ENCODE data around the gene SPOCK2. TPM values are rescaled to one million over a fixed set of nuclear protein-coding genes. Genes with fewer than 3 reads are reported as not detected.
A peak's percentile ranks its signal among the peaks of the same experiment; 100 is the strongest.

The SPOCK2 gene
- total RNA-seq, 1 donor from 2014 or later = 0.54 TPM

GRCh38 chr10:72072046-72072445 is 16.3 kb downstream of the SPOCK2 start:
- Mint-ChIP-seq H3K27me3 (ENCODE audit: unreplicated experiment) (peaks cover 4% of the 10 kb centered on the region), H3K9me3 (ENCODE audit: unreplicated experiment) (peaks cover 5% of the 10 kb centered on the region), H3K4me3 (ENCODE audit: unreplicated experiment) (no peak overlapping the region), H3K4me1 (ENCODE audit: unreplicated experiment) (peaks cover 15% of the 10 kb centered on the region), H3K36me3 (ENCODE audit: unreplicated experiment) (peaks cover 4% of the 10 kb centered on the region), H3K27ac (ENCODE audit: unreplicated experiment) (no peak overlapping the region)
- no peak for DNase-seq (ENCODE audit: extremely low spot score, unreplicated experiment)
- no peak for TF ChIP-seq CTCF (IDR thresholded peaks at IDR 0.05)

GRCh38 chr10:72069751-72070526 is 18.4 kb downstream of the SPOCK2 start:
- H3K27ac Mint-ChIP-seq (ENCODE audit: unreplicated experiment) = no peak overlapping the region
- peak; percentile 40 for TF ChIP-seq CTCF (IDR thresholded peaks at IDR 0.05)
- H3K36me3 Mint-ChIP-seq (ENCODE audit: unreplicated experiment) = peaks cover 4% of the 10 kb centered on the region
- no peak for DNase-seq (ENCODE audit: extremely low spot score, unreplicated experiment)
- peaks cover 18% of the 10 kb centered on the region for H3K4me1 Mint-ChIP-seq (ENCODE audit: unreplicated experiment)
- H3K9me3 Mint-ChIP-seq (ENCODE audit: unreplicated experiment) = peaks cover 5% of the 10 kb centered on the region
- no peak overlapping the region for H3K4me3 Mint-ChIP-seq (ENCODE audit: unreplicated experiment)
- H3K27me3 Mint-ChIP-seq (ENCODE audit: unreplicated experiment) = no peaks in the 10 kb centered on the region

GRCh38 chr10:72068901-72069446 is 19.4 kb downstream of the SPOCK2 start:
- no peak for DNase-seq (ENCODE audit: extremely low spot score, unreplicated experiment)
- Mint-ChIP-seq H3K9me3 (ENCODE audit: unreplicated experiment) (peaks cover 5% of the 10 kb centered on the region), H3K4me3 (ENCODE audit: unreplicated experiment) (no peak overlapping the region), H3K27me3 (ENCODE audit: unreplicated experiment) (no peaks in the 10 kb centered on the region), H3K27ac (ENCODE audit: unreplicated experiment) (no peak overlapping the region), H3K36me3 (ENCODE audit: unreplicated experiment) (peaks cover 4% of the 10 kb centered on the region), H3K4me1 (ENCODE audit: unreplicated experiment) (peaks cover 18% of the 10 kb centered on the region)
- no peak for TF ChIP-seq CTCF (IDR thresholded peaks at IDR 0.05)

GRCh38 chr10:72068126-72068765 is 20.1 kb downstream of the SPOCK2 start:
- no peak for TF ChIP-seq CTCF (IDR thresholded peaks at IDR 0.05)
- H3K4me1 Mint-ChIP-seq (ENCODE audit: unreplicated experiment) = peaks cover 18% of the 10 kb centered on the region
- no peak overlapping the region for H3K27ac Mint-ChIP-seq (ENCODE audit: unreplicated experiment)
- DNase-seq (ENCODE audit: extremely low spot score, unreplicated experiment) = no peak
- peaks cover 4% of the 10 kb centered on the region for H3K36me3 Mint-ChIP-seq (ENCODE audit: unreplicated experiment)
- no peaks in the 10 kb centered on the region for H3K27me3 Mint-ChIP-seq (ENCODE audit: unreplicated experiment)
- peaks cover 5% of the 10 kb centered on the region for H3K9me3 Mint-ChIP-seq (ENCODE audit: unreplicated experiment)
- H3K4me3 Mint-ChIP-seq (ENCODE audit: unreplicated experiment) = no peak overlapping the region
